NCI-H69 (cell line): Measurements from ENCODE around the gene KLK8.
A peak's percentile ranks its signal among the peaks of the same experiment; 100 is the strongest.

Experiments
- DNase-seq: peaks from one replicate; lab custom pipeline; 2025; lab: John Stamatoyannopoulos, UW

The KLK8 gene

GRCh38 chr19:51001515-51001914, at the start of gene KLK8:
Gene KLK8 (minus strand): TSS chr19:51001604. CDS start chr19:51001167, 437 bp downstream.
- no peak for DNase-seq

- DNase-seq: no peak
These were observed 45.6 kb upstream of the KLK8 start for GRCh38 chr19:51047031-51047335.

GRCh38 chr19:51044327-51044726, 42.9 kb upstream of the KLK8 start:
- DNase-seq: no peak

GRCh38 chr19:51043497-51043896, 42.1 kb upstream of the KLK8 start:
- DNase-seq: no peak

GRCh38 chr19:51040151-51040550, 38.7 kb upstream of the KLK8 start:
- no peak for DNase-seq

- DNase-seq: no peak
These were observed 35.1 kb upstream of the KLK8 start for GRCh38 chr19:51036519-51036918.

GRCh38 chr19:51034704-51035103, 33.3 kb upstream of the KLK8 start, which contains the start of gene KLK12:
Gene KLK12 (minus strand): TSS chr19:51035002. CDS start chr19:51034621, 381 bp downstream.
- DNase-seq: peak; percentile 60

- DNase-seq: no peak
These were observed 30.4 kb upstream of the KLK8 start for GRCh38 chr19:51031880-51032225.

GRCh38 chr19:51031220-51031879, 29.9 kb upstream of the KLK8 start:
- DNase-seq: no peak

- no peak for DNase-seq
These were observed 29.2 kb upstream of the KLK8 start for GRCh38 chr19:51030631-51031030.

- DNase-seq: peak; percentile 10
These were observed 28.3 kb upstream of the KLK8 start for GRCh38 chr19:51029718-51030117.

GRCh38 chr19:51027873-51028272, 26.5 kb upstream of the KLK8 start:
- no peak for DNase-seq

GRCh38 chr19:51027126-51027806, 25.9 kb upstream of the KLK8 start:
- DNase-seq: no peak

GRCh38 chr19:51026554-51026831, 25.1 kb upstream of the KLK8 start, which contains the start of gene KLK11:
Gene KLK11 (minus strand): TSS chr19:51026616. CDS start chr19:51025631, 985 bp downstream.
- DNase-seq: peak; percentile 72

- no peak for DNase-seq
These were observed 24.6 kb upstream of the KLK8 start for GRCh38 chr19:51025809-51026553.

- DNase-seq: no peak
These were observed 24.0 kb upstream of the KLK8 start for GRCh38 chr19:51025401-51025800.

GRCh38 chr19:51024924-51025323, 23.5 kb upstream of the KLK8 start:
- DNase-seq: peak; percentile 26

- no peak for DNase-seq
These were observed 22.5 kb upstream of the KLK8 start for GRCh38 chr19:51023946-51024345.

GRCh38 chr19:51022526-51022925, 21.1 kb upstream of the KLK8 start:
- no peak for DNase-seq

- peak; percentile 61 for DNase-seq
These were observed 19.7 kb upstream of the KLK8 start for GRCh38 chr19:51020988-51021651.

GRCh38 chr19:51019544-51019925, 18.1 kb upstream of the KLK8 start, which contains the start of gene KLK10:
Gene KLK10 (minus strand): TSS chr19:51019709. CDS start chr19:51019130, 579 bp downstream.
- DNase-seq: no peak

- DNase-seq: peak; percentile 39
These were observed 17.5 kb upstream of the KLK8 start for GRCh38 chr19:51018745-51019543.
